NCI-H1417 treated with DMSO at 0.1 percent for 48 hours (cell line): ENCODE measurements around the gene DCHS2.

ENCODE experiments used
- DNase-seq: peaks from one replicate; lab custom pipeline; 2025; lab: John Stamatoyannopoulos, UW

DCHS2 gene

GRCh38 chr4:154194649-154195048, 296.9 kb downstream of the DCHS2 start:
- no peak for DNase-seq

GRCh38 chr4:154192585-154192984, 299.0 kb downstream of the DCHS2 start:
- DNase-seq, result no peak

- DNase-seq, result no peak
These were observed 302.3 kb downstream of the DCHS2 start for GRCh38 chr4:154189346-154189745.

- DNase-seq, result no peak
These were observed 304.7 kb downstream of the DCHS2 start for GRCh38 chr4:154186888-154187287.

- DNase-seq, result no peak
These were observed 305.6 kb downstream of the DCHS2 start for GRCh38 chr4:154186035-154186434.

- no peak for DNase-seq
These were observed 307.4 kb downstream of the DCHS2 start for GRCh38 chr4:154184238-154184637.

GRCh38 chr4:154183264-154183663, 308.3 kb downstream of the DCHS2 start:
- DNase-seq, result no peak
